ENCODE results near the gene CTU2.

Gene CTU2

GRCh38 chr16:88697831-88698615 lies 8.3 kb upstream of the CTU2 start:
- no peak for DNase-seq

GRCh38 chr16:88698646-88699045 lies 7.7 kb upstream of the CTU2 start:
- DNase-seq: no peak

- DNase-seq: no peak
These were observed 7.1 kb upstream of the CTU2 start for GRCh38 chr16:88699180-88699579.

GRCh38 chr16:88700322-88700635 lies 6.0 kb upstream of the CTU2 start:
- no peak for DNase-seq

- peak; percentile 86 to 96 for DNase-seq
These were observed 5.4 kb upstream of the CTU2 start for GRCh38 chr16:88700636-88701482.

GRCh38 chr16:88701581-88702370 lies 4.5 kb upstream of the CTU2 start:
- no peak for DNase-seq

- peak in 1 of 2 donors; percentile 45 for DNase-seq
These were observed 3.7 kb upstream of the CTU2 start for GRCh38 chr16:88702371-88703210.

GRCh38 chr16:88703486-88704309 lies 2.6 kb upstream of the CTU2 start:
- DNase-seq: peak; percentile 31 to 78

- DNase-seq: peak in 1 of 2 donors; percentile 46
These were observed 1.1 kb upstream of the CTU2 start for GRCh38 chr16:88705076-88705684.

- peak in 1 of 2 donors; percentile 46 for DNase-seq
These were observed 488 bp upstream of the CTU2 start for GRCh38 chr16:88705801-88706228.

- DNase-seq: no peak
These were observed 893 bp downstream of the CTU2 start for GRCh38 chr16:88706965-88707826.

- DNase-seq: no peak
These were observed 4.3 kb downstream of the CTU2 start for GRCh38 chr16:88710556-88710955.

- DNase-seq: no peak
These were observed 5.5 kb downstream of the CTU2 start for GRCh38 chr16:88711750-88712340.

- no peak for DNase-seq
These were observed 6.2 kb downstream of the CTU2 start for GRCh38 chr16:88712362-88712979.

GRCh38 chr16:88713054-88713453 lies 6.8 kb downstream of the CTU2 start:
- DNase-seq: no peak

- DNase-seq: no peak
These were observed 7.5 kb downstream of the CTU2 start for GRCh38 chr16:88713568-88714419.

GRCh38 chr16:88714420-88715302 lies 8.4 kb downstream of the CTU2 start:
- DNase-seq: no peak
